Measurements from ENCODE around the gene THADA. TPM values are rescaled to one million over a fixed set of nuclear protein-coding genes. Genes with fewer than 3 reads are reported as not detected.

The THADA gene
- total and polyA plus RNA-seq, 2 donors (not counting 3 experiments of a cell fraction or from before 2014, with no cell fraction given) = 22.6 to 25.3 TPM

DNA sequence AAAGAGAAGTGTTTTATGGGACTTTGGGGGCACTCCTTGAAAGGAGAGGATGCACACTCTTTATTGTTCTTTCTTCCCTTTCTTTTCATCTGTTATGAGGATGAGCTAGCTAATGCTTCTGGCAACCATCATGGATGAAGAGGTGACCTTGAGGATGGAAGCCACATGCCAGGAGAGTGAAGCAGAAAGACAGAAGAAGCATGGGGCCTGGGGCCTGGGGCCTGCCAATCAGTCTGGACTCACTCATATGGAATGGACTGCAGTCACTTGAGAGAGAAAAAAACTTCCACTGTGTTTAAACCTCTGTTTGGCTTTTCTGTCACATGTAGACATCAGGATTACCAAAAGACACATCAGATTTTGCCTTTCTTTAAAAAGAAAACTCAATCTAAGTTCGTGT, 333.6 kb downstream of the THADA start:
- H3K79me2 ChIP-seq (ENCODE audit: control insufficient read depth, insufficient read depth, low read length) = no peaks in the 10 kb centered on the region
- CTCF ChIA-PET = no interaction called here
- intact Hi-C loops (cut with micrococcal nuclease) = loop anchor here (10.0 kb wide), 1 partner anchor 223 kb away; no protein-coding TSS in a partner anchor

More for the DNA sequence above, 333.6 kb downstream of the THADA start:
- dilution Hi-C loops (cut with MboI; ENCODE audit: extremely low pct_ligation_motif_present, low sequenced_read_pairs) = no loop called here
- no peaks in the 10 kb centered on the region for H3K9me1 ChIP-seq (replicated peaks; ENCODE audit: control insufficient read depth, extremely low read depth, insufficient read depth, low read length)
- H3K27ac ChIP-seq (ENCODE audit: insufficient read depth, low read depth, low read length) = no peak overlapping the region
- POLR2A ChIA-PET = no interaction called here
- TF ChIP-seq EZH2 (IDR thresholded peaks at IDR 0.05; ENCODE audit: borderline replicate concordance, low read depth, low read length, severe bottlenecking) = no peak
- no peak for TF ChIP-seq POLR2AphosphoS5 (IDR thresholded peaks at IDR 0.05; ENCODE audit: insufficient read depth, low read depth, low read length)
- TF ChIP-seq JUN (IDR thresholded peaks at IDR 0.05; ENCODE audit: borderline replicate concordance, insufficient read depth, insufficient read length, low read depth) = no peak
- TF ChIP-seq, protein P1, sequence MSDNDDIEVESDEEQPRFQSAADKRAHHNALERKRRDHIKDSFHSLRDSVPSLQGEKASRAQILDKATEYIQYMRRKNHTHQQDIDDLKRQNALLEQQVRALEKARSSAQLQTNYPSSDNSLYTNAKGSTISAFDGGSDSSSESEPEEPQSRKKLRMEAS (IDR thresholded peaks at IDR 0.05; ENCODE audit: insufficient read depth, insufficient read length) = no peak
- TF ChIP-seq MYC (IDR thresholded peaks at IDR 0.05; ENCODE audit: low read depth, low read length) = no peak
- TF ChIP-seq POLR2A (IDR thresholded peaks at IDR 0.05; ENCODE audit: low read depth, low read length) = no peak
- TF ChIP-seq FOS (IDR thresholded peaks at IDR 0.05; ENCODE audit: borderline replicate concordance, insufficient read depth, low read length) = no peak
- no peak for TF ChIP-seq GATA2 (IDR thresholded peaks at IDR 0.05; ENCODE audit: insufficient read depth, insufficient read length, low read depth, low read length)
- TF ChIP-seq, protein P2, sequence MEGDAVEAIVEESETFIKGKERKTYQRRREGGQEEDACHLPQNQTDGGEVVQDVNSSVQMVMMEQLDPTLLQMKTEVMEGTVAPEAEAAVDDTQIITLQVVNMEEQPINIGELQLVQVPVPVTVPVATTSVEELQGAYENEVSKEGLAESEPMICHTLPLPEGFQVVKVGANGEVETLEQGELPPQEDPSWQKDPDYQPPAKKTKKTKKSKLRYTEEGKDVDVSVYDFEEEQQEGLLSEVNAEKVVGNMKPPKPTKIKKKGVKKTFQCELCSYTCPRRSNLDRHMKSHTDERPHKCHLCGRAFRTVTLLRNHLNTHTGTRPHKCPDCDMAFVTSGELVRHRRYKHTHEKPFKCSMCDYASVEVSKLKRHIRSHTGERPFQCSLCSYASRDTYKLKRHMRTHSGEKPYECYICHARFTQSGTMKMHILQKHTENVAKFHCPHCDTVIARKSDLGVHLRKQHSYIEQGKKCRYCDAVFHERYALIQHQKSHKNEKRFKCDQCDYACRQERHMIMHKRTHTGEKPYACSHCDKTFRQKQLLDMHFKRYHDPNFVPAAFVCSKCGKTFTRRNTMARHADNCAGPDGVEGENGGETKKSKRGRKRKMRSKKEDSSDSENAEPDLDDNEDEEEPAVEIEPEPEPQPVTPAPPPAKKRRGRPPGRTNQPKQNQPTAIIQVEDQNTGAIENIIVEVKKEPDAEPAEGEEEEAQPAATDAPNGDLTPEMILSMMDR (IDR thresholded peaks at IDR 0.05; ENCODE audit: extremely low read depth in 1 of 2, insufficient read depth in 1 of 2, low read depth in 1 of 2, low read length in 2 of 2) = no peak
- H3K9ac ChIP-seq (replicated peaks; ENCODE audit: extremely low read depth, insufficient read depth, low read length) = no peak overlapping the region
- no peak overlapping the region for H3K4me2 ChIP-seq (ENCODE audit: insufficient read depth, low read length)
- FAIRE-seq (no peak), DNase-seq (ENCODE audit: low read depth, low spot score) (no peak)
- H3K4me3 ChIP-seq (replicated peaks in 1 of 3; ENCODE audit: insufficient read depth in 1 of 3, low read depth in 1 of 3, low read length in 3 of 3) = no peak overlapping the region
- no peaks in the 10 kb centered on the region for H4K20me1 ChIP-seq (replicated peaks; ENCODE audit: control insufficient read depth, extremely low read depth, insufficient read depth, low read length)
- BruUV-seq (replicated peaks) = no TSS peak
- no peaks in the 10 kb centered on the region for H3K4me1 ChIP-seq (ENCODE audit: control insufficient read depth, extremely low read depth, insufficient read depth, low read length)
- H3K36me3 ChIP-seq (ENCODE audit: control insufficient read depth in 2 of 2, extremely low read depth in 1 of 2, insufficient read depth in 2 of 2, low read length in 2 of 2) = no peaks in the 10 kb centered on the region
- H3K27me3 ChIP-seq (ENCODE audit: control insufficient read depth in 2 of 2, insufficient read depth in 2 of 2, low read length in 2 of 2) = no peaks in the 10 kb centered on the region
- no peak overlapping the region for H2AFZ ChIP-seq (ENCODE audit: low read depth, low read length)
- H3K9me3 ChIP-seq (replicated peaks; ENCODE audit: control insufficient read depth, insufficient read depth, low read length) = no peaks in the 10 kb centered on the region

Measured in endothelial cell of umbilical vein (primary cell).